HepG2 (cell line): ENCODE results near the gene TBCD. TPM values are rescaled to one million over a fixed set of nuclear protein-coding genes. Genes with fewer than 3 reads are reported as not detected.

ENCODE experiments used
- ATAC-seq: fragments of 200-7000 bp; cut with Tn5 transposase; 3 replicates; pipeline ENCODE4 v1.9.1; 2020; ENCODE audit warnings: mild to moderate bottlenecking, moderate library complexity
- BruUV-seq: library from RNA; stranded (reverse); fragments of 400-500 nt; replicated peaks from 2 replicates; lab custom pipeline; 2021; lab: Mats Ljungman, UMichigan
- CTCF ChIA-PET: fragments of 300-600 bp; formaldehyde crosslinking; extraction: SDS; loops from one replicate; lab custom pipeline; 2021; ENCODE audit warnings: low total read pairs, inconsistent platforms, low intra/inter-chr PET ratio; lab: Yijun Ruan, JAX
- POLR2A ChIA-PET: fragments of 350-600 bp; sonication (Branson Sonifier 250); formaldehyde crosslinking; loops from one replicate; lab custom pipeline; 2020; ENCODE audit warnings: antibody characterized with exemption, inconsistent platforms; lab: Yijun Ruan, JAX
- DNase-seq: peaks from one replicate; pipeline ENCODE4 v3.0.0-alpha.2; 2015; ENCODE audit warnings: low spot score
- FAIRE-seq: peaks from 3 replicates; lab custom pipeline; 2011; peaks lifted over from hg19 to GRCh38; lab: Jason Lieb, UNC
- H2AFZ ChIP-seq: one replicate; pipeline ENCODE4 v1.6.1; 2011; ENCODE audit warnings: low read length, inconsistent platforms
- H3K27ac ChIP-seq: fragments of 300-600 bp; 3 replicates; pipeline ENCODE4 v1.8.0; 2011; ENCODE audit warnings: mixed run types, mild to moderate bottlenecking, mixed read lengths, low read length, inconsistent platforms; ENCODE audit not compliant: insufficient read depth; ENCODE audit errors: extremely low read length
- H3K27me3 ChIP-seq, 2 experiments: fragments of 200-600 bp in 1 of 2; 2 replicates in 1 of 2; 3 replicates in 1 of 2; pipeline versions ENCODE4 v1.6.0 to v1.8.0; 2011; ENCODE audit warnings: low read length in 2 of 2, mild to moderate bottlenecking in 2 of 2, moderate library complexity in 2 of 2, inconsistent platforms in 1 of 2; ENCODE audit not compliant: insufficient read depth in 2 of 2, control insufficient read depth in 1 of 2
- H3K36me3 ChIP-seq, 2 experiments: fragments of 200-600 bp in 1 of 2; replicated peaks in 1 of 2; 2 replicates in 1 of 2; 3 replicates in 1 of 2; pipeline versions ENCODE4 v1.5.1 to v1.8.0; 2011; ENCODE audit warnings: low read length in 2 of 2, inconsistent platforms in 1 of 2; ENCODE audit not compliant: insufficient read depth in 2 of 2, control insufficient read depth in 1 of 2
- H3K4me1 ChIP-seq: 2 replicates; pipeline ENCODE4 v1.5.1; 2012; ENCODE audit warnings: low read length, inconsistent platforms; ENCODE audit not compliant: insufficient read depth
- H3K4me2 ChIP-seq: 2 replicates; pipeline ENCODE4 v1.6.0; 2011; ENCODE audit warnings: low read depth, low read length, inconsistent platforms
- H3K4me3 ChIP-seq, 3 experiments: fragments of 200-600 bp in 1 of 3; sonication (generic), shearing (Covaris generic) in 1 of 3; replicated peaks in 1 of 3; 2 replicates each; pipeline ENCODE4 v1.5.1; 2011 to 2016; ENCODE audit warnings: low read length in 3 of 3, inconsistent platforms in 2 of 3, low read depth in 2 of 3, mild to moderate bottlenecking in 2 of 3, control low read depth in 1 of 3, mixed read lengths in 1 of 3; ENCODE audit not compliant: insufficient read depth in 1 of 3
- H3K79me2 ChIP-seq: one replicate; pipeline ENCODE4 v1.6.1; 2011; ENCODE audit warnings: low read length, inconsistent platforms; ENCODE audit not compliant: insufficient read depth
- H3K9ac ChIP-seq: 2 replicates; pipeline ENCODE4 v1.6.0; 2011; ENCODE audit warnings: mild to moderate bottlenecking, low read depth, low read length, inconsistent platforms; ENCODE audit not compliant: insufficient read depth
- H3K9me3 ChIP-seq: 2 replicates; pipeline ENCODE4 v1.5.1; 2012; ENCODE audit warnings: mild to moderate bottlenecking, low read length
- H4K20me1 ChIP-seq: 2 replicates; pipeline ENCODE4 v1.6.0; 2011; ENCODE audit warnings: inconsistent platforms, mild to moderate bottlenecking, low read length, moderate library complexity; ENCODE audit not compliant: insufficient read depth
- ADNP ChIP-seq: sonication (generic); formaldehyde crosslinking; IDR thresholded peaks from 2 replicates; pipeline ENCODE4 v1.4.0; 2020; ENCODE audit warnings: missing genetic modification reagents
- MEIS2 ChIP-seq: sonication (generic); formaldehyde crosslinking; IDR thresholded peaks from 2 replicates; pipeline ENCODE4 v1.9.0; 2021; ENCODE audit warnings: mild to moderate bottlenecking, missing genetic modification reagents
- ZNF224 ChIP-seq: sonication (generic); formaldehyde crosslinking; IDR thresholded peaks from 2 replicates; pipeline ENCODE4 v1.5.0; 2020; ENCODE audit warnings: mild to moderate bottlenecking, missing genetic modification reagents
- ZNF296 ChIP-seq: sonication (generic); formaldehyde crosslinking; conservative IDR thresholded peaks from 2 replicates; pipeline ENCODE4 v1.5.0; 2020; ENCODE audit warnings: mild to moderate bottlenecking, missing genetic modification reagents
- ZNF678 ChIP-seq: sonication (generic); formaldehyde crosslinking; IDR thresholded peaks from 2 replicates; pipeline ENCODE4 v1.4.0; 2020; ENCODE audit warnings: mild to moderate bottlenecking, missing genetic modification reagents
- ZSCAN21 ChIP-seq: sonication (generic); formaldehyde crosslinking; IDR thresholded peaks from 2 replicates; pipeline ENCODE4 v1.8.0; 2022; ENCODE audit warnings: mild to moderate bottlenecking, missing genetic modification reagents, moderate library complexity, borderline replicate concordance
- ZSCAN9 ChIP-seq: IDR thresholded peaks from 2 replicates; pipeline ENCODE4 v1.6.1; 2016; ENCODE audit warnings: borderline replicate concordance
- WGBS: methylation state at CpG from one replicate; pipeline ENCODE4 v1.1.6; 2017; ENCODE audit warnings: low lambda C conversion rate; 5-methylcytosine and 5-hydroxymethylcytosine counted together
- in situ Hi-C: cut with HindIII; loops from 2 replicates; pipeline ENCODE4 v1.10.0; 2017; ENCODE audit warnings: low pct_unique_long_range_greater_than_20kb; ENCODE audit not compliant: extremely low pct_ligation_motif_present
- intact Hi-C: fragments of 100-400 bp; cut with micrococcal nuclease; formaldehyde crosslinking; loops from one replicate; pipeline ENCODE4 v1.10.0; 2022; ENCODE audit not compliant: unreplicated experiment
- polyA plus RNA-seq, 8 experiments: library from polyadenylated mRNA; depleted of rRNA in 3 of 8; stranded (reverse) in 7 of 8; unstranded in 1 of 8; fragments of >200 nt; fragmentation: Illumina TruSeq in 4 of 8; extraction: Trizol in 4 of 8; gene quantifications; 2 replicates each; pipeline versions ENCODE4 v1.2.1 to v1.2.3, GENCODE V29; 2011 to 2016; ENCODE audit warnings: low read depth in 4 of 8, missing spikeins in 1 of 8, mixed read lengths in 1 of 8; ENCODE audit not compliant: insufficient read depth in 1 of 8
- total RNA-seq, 5 experiments: library from RNA; depleted of rRNA; stranded (reverse); fragments of >200 nt; fragmentation: Illumina TruSeq; extraction: Trizol; gene quantifications; 2 replicates each; pipeline ENCODE4 v1.2.3, GENCODE V29; 2016; ENCODE audit warnings: low read depth in 1 of 5
- TF ChIP-seq, protein P1 (sequence below): sonication (generic); IDR thresholded peaks from 2 replicates; pipeline ENCODE4 v1.6.1; 2016; ENCODE audit warnings: low read depth, borderline replicate concordance
- TF ChIP-seq, protein P2 (sequence below): sonication (generic); formaldehyde crosslinking; IDR thresholded peaks from 2 replicates; pipeline ENCODE4 v1.5.0; 2020; ENCODE audit warnings: missing genetic modification reagents, mild to moderate bottlenecking, borderline replicate concordance
- TF ChIP-seq, protein P3 (sequence below): IDR thresholded peaks from 2 replicates; pipeline ENCODE4 v1.6.1; 2016; ENCODE audit warnings: mild to moderate bottlenecking, missing biosample characterization, missing genetic modification reagents

TBCD gene
- total and polyA plus RNA-seq, 2 of the 13 experiments (the other 11 are each of a cell fraction or from before 2014, with no cell fraction given) = 33.9 to 54.8 TPM

DNA sequence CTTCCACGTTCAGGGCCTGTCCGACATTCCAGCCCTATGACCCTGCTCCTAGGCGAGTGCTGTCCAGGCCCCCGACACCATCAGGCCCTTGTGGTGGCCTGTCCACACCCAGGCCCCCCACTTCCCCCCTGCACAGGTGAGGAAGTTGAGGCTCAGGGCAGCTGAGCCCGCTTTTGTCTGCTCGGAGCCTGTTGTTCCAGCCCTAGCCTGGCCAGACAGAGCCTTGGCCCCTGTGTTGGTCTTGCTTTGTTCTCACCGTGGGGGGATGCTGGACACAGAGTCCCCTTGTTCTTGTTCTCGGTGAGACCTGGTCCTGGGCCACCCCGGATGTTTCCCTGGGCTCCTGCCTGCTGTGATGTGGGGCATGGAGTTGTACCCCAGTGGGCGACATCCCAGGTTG is 140.0 kb downstream of the TBCD start (continued):
- TF ChIP-seq MEIS2 (CRISPR knock-in tag) = no peak
- TF ChIP-seq ZSCAN9 (CRISPR knock-in tag) = no peak
- TF ChIP-seq, protein P1, sequence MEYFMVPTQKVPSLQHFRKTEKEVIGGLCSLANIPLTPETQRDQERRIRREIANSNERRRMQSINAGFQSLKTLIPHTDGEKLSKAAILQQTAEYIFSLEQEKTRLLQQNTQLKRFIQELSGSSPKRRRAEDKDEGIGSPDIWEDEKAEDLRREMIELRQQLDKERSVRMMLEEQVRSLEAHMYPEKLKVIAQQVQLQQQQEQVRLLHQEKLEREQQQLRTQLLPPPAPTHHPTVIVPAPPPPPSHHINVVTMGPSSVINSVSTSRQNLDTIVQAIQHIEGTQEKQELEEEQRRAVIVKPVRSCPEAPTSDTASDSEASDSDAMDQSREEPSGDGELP = no peak
- TF ChIP-seq ADNP (CRISPR knock-in tag) = no peak
- TF ChIP-seq, protein P2, sequence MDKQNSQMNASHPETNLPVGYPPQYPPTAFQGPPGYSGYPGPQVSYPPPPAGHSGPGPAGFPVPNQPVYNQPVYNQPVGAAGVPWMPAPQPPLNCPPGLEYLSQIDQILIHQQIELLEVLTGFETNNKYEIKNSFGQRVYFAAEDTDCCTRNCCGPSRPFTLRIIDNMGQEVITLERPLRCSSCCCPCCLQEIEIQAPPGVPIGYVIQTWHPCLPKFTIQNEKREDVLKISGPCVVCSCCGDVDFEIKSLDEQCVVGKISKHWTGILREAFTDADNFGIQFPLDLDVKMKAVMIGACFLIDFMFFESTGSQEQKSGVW (CRISPR knock-in tag) = no peak
- no peak for TF ChIP-seq ZSCAN21 (CRISPR knock-in tag)
- TF ChIP-seq, all 625 proteins: peak for 0

DNA sequence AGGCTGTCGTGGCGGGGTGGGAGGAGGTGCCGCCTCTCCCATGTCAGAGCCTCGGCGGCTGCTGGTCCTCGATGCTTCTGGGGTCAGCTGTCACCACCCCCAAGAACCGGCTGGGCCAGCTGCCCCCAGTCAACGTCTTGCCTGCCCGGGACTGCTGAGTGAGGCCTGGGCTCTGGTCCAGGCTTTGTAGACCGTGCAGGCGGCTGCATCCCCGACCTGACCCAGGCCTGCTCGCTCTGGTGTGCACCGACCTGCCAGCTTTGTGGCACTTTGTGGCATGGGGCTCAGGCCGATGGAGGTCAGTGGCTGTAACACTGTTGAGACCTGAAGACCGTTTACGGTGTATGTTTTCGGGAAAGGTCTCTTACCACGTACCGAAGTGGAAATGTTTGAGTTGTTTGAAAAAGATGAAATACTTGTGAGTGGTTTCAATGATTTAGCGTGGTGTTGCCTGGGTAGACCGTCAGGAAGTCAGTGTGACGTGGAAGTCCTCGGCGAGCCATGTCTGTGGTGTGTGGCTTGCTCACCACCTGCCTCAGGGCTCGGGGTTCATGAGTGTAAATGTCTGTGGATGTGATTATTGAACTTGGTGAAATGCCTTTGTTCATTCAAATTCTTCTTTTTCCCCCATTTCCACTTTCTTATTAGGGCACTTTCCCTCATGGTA is 141.2 kb downstream of the TBCD start:
- Histone ChIP-seq H3K9me3 (no peaks in the 10 kb centered on the region), H2AFZ (no peak overlapping the region), H3K4me3 (no peak overlapping the region), H3K9ac (no peak overlapping the region), H4K20me1 (no peaks in the 10 kb centered on the region), H3K27ac (no peak overlapping the region), H3K4me1 (peaks cover 28% of the 10 kb centered on the region), H3K79me2 (no peaks in the 10 kb centered on the region), H3K27me3 (no peaks in the 10 kb centered on the region), H3K36me3 (peaks cover 9 to 20% of the 10 kb centered on the region in 2 experiments; a peak in 4 of 5 replicates), H3K4me2 (no peak overlapping the region)
- intact Hi-C loops = no loop called here
- no TSS peak for BruUV-seq
- in situ Hi-C loops = no loop called here
- FAIRE-seq (no peak), DNase-seq (no peak), ATAC-seq (no peak)
- CTCF ChIA-PET = no interaction called here
- no peak for TF ChIP-seq ZNF678 (CRISPR knock-in tag)
- TF ChIP-seq ZNF296 (CRISPR knock-in tag) = no peak
- TF ChIP-seq, protein P3, sequence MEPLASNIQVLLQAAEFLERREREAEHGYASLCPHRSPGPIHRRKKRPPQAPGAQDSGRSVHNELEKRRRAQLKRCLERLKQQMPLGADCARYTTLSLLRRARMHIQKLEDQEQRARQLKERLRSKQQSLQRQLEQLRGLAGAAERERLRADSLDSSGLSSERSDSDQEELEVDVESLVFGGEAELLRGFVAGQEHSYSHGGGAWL (CRISPR knock-in tag) = no peak
- TF ChIP-seq ZNF224 (CRISPR knock-in tag) = no peak
- WGBS = 97% methylated on average over 19 of the region's 26 CpGs
- POLR2A ChIA-PET = no interaction called here
